DND-41 (cell line): ENCODE results near the gene MTG1.

ENCODE experiments used
- ATAC-seq: fragments of 200-7000 bp; cut with Tn5 transposase; 3 replicates; pipeline ENCODE4 v1.9.1; 2021; ENCODE audit warnings: low read depth; ENCODE audit not compliant: insufficient read depth
- DNase-seq: peaks from one replicate; pipeline ENCODE4 v3.0.0-alpha.2; 2020
- H2AFZ ChIP-seq: 2 replicates; pipeline ENCODE4 v1.6.0; 2012; ENCODE audit warnings: low read depth, low read length
- H3K27ac ChIP-seq: 2 replicates; pipeline ENCODE4 v1.5.1; 2012; ENCODE audit warnings: low read length, inconsistent platforms
- H3K27me3 ChIP-seq: fragments of 200-600 bp; sonication (generic); 2 replicates; pipeline ENCODE4 v1.6.0; 2012; ENCODE audit warnings: low read length, mild to moderate bottlenecking, inconsistent platforms; ENCODE audit not compliant: insufficient read depth, poor library complexity
- H3K36me3 ChIP-seq: 2 replicates; pipeline ENCODE4 v1.5.1; 2012; ENCODE audit warnings: low read length, inconsistent platforms; ENCODE audit not compliant: insufficient read depth
- H3K4me1 ChIP-seq: 2 replicates; pipeline ENCODE4 v1.5.1; 2012; ENCODE audit warnings: mild to moderate bottlenecking, low read length; ENCODE audit not compliant: insufficient read depth
- H3K4me2 ChIP-seq: 2 replicates; pipeline ENCODE4 v1.6.0; 2012; ENCODE audit warnings: mild to moderate bottlenecking, moderate library complexity, low read length, inconsistent platforms; ENCODE audit not compliant: insufficient read depth
- H3K4me3 ChIP-seq, 2 experiments: fragments of 200-600 bp in 1 of 2; shearing (Covaris generic) in 1 of 2; 2 replicates each; pipeline ENCODE4 v1.5.1; 2012 to 2016; ENCODE audit warnings: inconsistent platforms in 2 of 2, low read length in 2 of 2, mild to moderate bottlenecking in 2 of 2, low read depth in 1 of 2, moderate library complexity in 1 of 2
- H3K79me2 ChIP-seq: 2 replicates; pipeline ENCODE4 v1.6.0; 2012; ENCODE audit warnings: low read length, inconsistent platforms; ENCODE audit not compliant: insufficient read depth
- H3K9ac ChIP-seq: 2 replicates; pipeline ENCODE4 v1.6.0; 2012; ENCODE audit warnings: low read depth, mild to moderate bottlenecking, inconsistent platforms, low read length, moderate library complexity
- H3K9me3 ChIP-seq: 2 replicates; pipeline ENCODE4 v1.5.1; 2012; ENCODE audit warnings: low read length, moderate library complexity, mild to moderate bottlenecking, inconsistent platforms; ENCODE audit not compliant: insufficient read depth, severe bottlenecking
- H4K20me1 ChIP-seq: 2 replicates; pipeline ENCODE4 v1.6.0; 2012; ENCODE audit warnings: low read length; ENCODE audit not compliant: insufficient read depth
- EZH2 ChIP-seq: IDR thresholded peaks from 3 replicates; pipeline ENCODE4 v1.6.1; 2012; ENCODE audit warnings: borderline replicate concordance, low read depth, mild to moderate bottlenecking, moderate library complexity, low read length, inconsistent platforms; ENCODE audit not compliant: severe bottlenecking
- TF ChIP-seq, protein P1 (sequence below): IDR thresholded peaks from 2 replicates; pipeline ENCODE4 v1.5.1; 2012; ENCODE audit warnings: borderline replicate concordance, low read length, moderate library complexity, mild to moderate bottlenecking; ENCODE audit not compliant: poor library complexity, severe bottlenecking; ENCODE audit errors: extremely low read depth

MTG1 gene

GRCh38 chr10:133403359-133403758, 9.4 kb downstream of the MTG1 start:
- peaks cover 17% of the 10 kb centered on the region; the same call in 1 of the 2 replicates for H4K20me1 ChIP-seq
- no peaks in the 10 kb centered on the region for H3K27me3 ChIP-seq
- no peak overlapping the region for H3K9ac ChIP-seq
- peaks cover 8% of the 10 kb centered on the region for H3K9me3 ChIP-seq
- H2AFZ ChIP-seq, result no peak overlapping the region
- no peaks in the 10 kb centered on the region for H3K4me1 ChIP-seq
- H3K4me3 ChIP-seq, result no peak overlapping the region
- no peak for ATAC-seq
- peaks cover 96% of the 10 kb centered on the region for H3K36me3 ChIP-seq
- no peak for DNase-seq
- TF ChIP-seq EZH2, result no peak
- TF ChIP-seq, protein P1, sequence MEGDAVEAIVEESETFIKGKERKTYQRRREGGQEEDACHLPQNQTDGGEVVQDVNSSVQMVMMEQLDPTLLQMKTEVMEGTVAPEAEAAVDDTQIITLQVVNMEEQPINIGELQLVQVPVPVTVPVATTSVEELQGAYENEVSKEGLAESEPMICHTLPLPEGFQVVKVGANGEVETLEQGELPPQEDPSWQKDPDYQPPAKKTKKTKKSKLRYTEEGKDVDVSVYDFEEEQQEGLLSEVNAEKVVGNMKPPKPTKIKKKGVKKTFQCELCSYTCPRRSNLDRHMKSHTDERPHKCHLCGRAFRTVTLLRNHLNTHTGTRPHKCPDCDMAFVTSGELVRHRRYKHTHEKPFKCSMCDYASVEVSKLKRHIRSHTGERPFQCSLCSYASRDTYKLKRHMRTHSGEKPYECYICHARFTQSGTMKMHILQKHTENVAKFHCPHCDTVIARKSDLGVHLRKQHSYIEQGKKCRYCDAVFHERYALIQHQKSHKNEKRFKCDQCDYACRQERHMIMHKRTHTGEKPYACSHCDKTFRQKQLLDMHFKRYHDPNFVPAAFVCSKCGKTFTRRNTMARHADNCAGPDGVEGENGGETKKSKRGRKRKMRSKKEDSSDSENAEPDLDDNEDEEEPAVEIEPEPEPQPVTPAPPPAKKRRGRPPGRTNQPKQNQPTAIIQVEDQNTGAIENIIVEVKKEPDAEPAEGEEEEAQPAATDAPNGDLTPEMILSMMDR, result no peak
- no peak overlapping the region for H3K4me2 ChIP-seq
- no peak overlapping the region for H3K27ac ChIP-seq
- H3K79me2 ChIP-seq, result peaks cover 71% of the 10 kb centered on the region

GRCh38 chr10:133403784-133404183, 9.8 kb downstream of the MTG1 start:
- no peak for DNase-seq
- no peaks in the 10 kb centered on the region for H3K4me1 ChIP-seq
- TF ChIP-seq, protein P1, result no peak
- no peak for TF ChIP-seq EZH2
- no peaks in the 10 kb centered on the region for H3K27me3 ChIP-seq
- H3K27ac ChIP-seq, result no peak overlapping the region
- H2AFZ ChIP-seq, result no peak overlapping the region
- H3K79me2 ChIP-seq, result peaks cover 71% of the 10 kb centered on the region
- no peak for ATAC-seq
- H3K9ac ChIP-seq, result no peak overlapping the region
- H3K4me2 ChIP-seq, result no peak overlapping the region
- peaks cover 11% of the 10 kb centered on the region for H3K9me3 ChIP-seq
- H4K20me1 ChIP-seq, result peaks cover 13% of the 10 kb centered on the region; the same call in 1 of the 2 replicates
- H3K4me3 ChIP-seq, result no peak overlapping the region
- H3K36me3 ChIP-seq, result peaks cover 96% of the 10 kb centered on the region

DNA sequence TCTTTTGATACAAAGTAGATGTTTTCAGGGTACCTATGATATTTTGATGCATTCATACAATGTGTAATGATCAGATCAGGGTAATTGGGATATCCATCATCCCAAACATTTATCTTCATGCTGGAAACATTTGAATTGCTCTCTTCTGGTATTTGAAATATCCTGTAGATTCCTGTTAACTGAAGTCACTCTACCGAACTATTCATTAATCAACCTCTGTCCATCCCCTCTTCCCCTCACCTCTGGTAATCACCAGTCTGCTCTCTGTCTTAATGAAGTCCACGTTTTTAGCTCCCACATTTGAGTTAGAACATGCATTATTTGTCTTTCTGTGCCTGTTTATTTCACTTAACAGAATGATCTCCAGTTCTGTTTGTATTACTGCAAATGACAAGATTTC, 11.3 kb downstream of the MTG1 start:
- H3K36me3 ChIP-seq, result peaks cover 96% of the 10 kb centered on the region
- peaks cover 74% of the 10 kb centered on the region for H3K79me2 ChIP-seq
- ATAC-seq, result no peak

More for the DNA sequence above, 11.3 kb downstream of the MTG1 start:
- H3K27me3 ChIP-seq, result no peaks in the 10 kb centered on the region
- H4K20me1 ChIP-seq, result peaks cover 8% of the 10 kb centered on the region; the same call in 1 of the 2 replicates
- no peak overlapping the region for H3K27ac ChIP-seq
- no peak for TF ChIP-seq EZH2
- TF ChIP-seq, protein P1, result no peak
- no peaks in the 10 kb centered on the region for H3K4me1 ChIP-seq
- H2AFZ ChIP-seq, result no peak overlapping the region
- no peak overlapping the region for H3K4me3 ChIP-seq
- no peak for DNase-seq
- peaks cover 26% of the 10 kb centered on the region for H3K9me3 ChIP-seq
- H3K9ac ChIP-seq, result no peak overlapping the region
- H3K4me2 ChIP-seq, result no peak overlapping the region
